Heart left ventricle (tissue), 16 donors: ENCODE results near the gene ATP8A1. TPM values are rescaled to one million over a fixed set of nuclear protein-coding genes. Genes with fewer than 3 reads are reported as not detected.

Experiments
- ATAC-seq, 4 donors: fragments of 200-7000 bp; cut with Tn5 transposase; one replicate each; pipeline ENCODE4 v1.9.1; 2020 to 2022; ENCODE audit warnings: moderate library complexity in 4 of 4, mild to moderate bottlenecking in 3 of 4, moderate number of reproducible peaks in 1 of 4
- DNase-seq, 5 donors: peaks; one replicate each; pipeline ENCODE4 v3.0.0-alpha.2; 2020
- H3K27ac ChIP-seq, 12 donors: fragments of 200-600 bp; sonication (generic) in 4 of 12; one replicate each; pipeline versions ENCODE4 v1.5.0 to v1.8.0; 2016 to 2022; ENCODE audit warnings: mild to moderate bottlenecking in 2 of 12
- H3K27me3 ChIP-seq, 9 donors: fragments of 200-600 bp; sonication (generic) in 2 of 9; one replicate each; pipeline versions ENCODE4 v1.5.1 to v1.8.0; 2016 to 2022; ENCODE audit warnings: mild to moderate bottlenecking in 3 of 9
- H3K36me3 ChIP-seq, 9 donors: fragments of 200-600 bp; sonication (generic) in 2 of 9; one replicate each; pipeline versions ENCODE4 v1.5.0 to v1.8.0; 2018 to 2022; ENCODE audit warnings: mild to moderate bottlenecking in 2 of 9
- H3K4me1 ChIP-seq, 12 donors: fragments of 200-600 bp; sonication (generic) in 4 of 12; one replicate each; pipeline versions ENCODE4 v1.5.0 to v1.8.0; 2016 to 2022; ENCODE audit warnings: mild to moderate bottlenecking in 3 of 12
- H3K4me3 ChIP-seq, 12 donors: fragments of 200-600 bp; sonication (generic) in 4 of 12; one replicate each; pipeline versions ENCODE4 v1.5.0 to v1.8.0; 2017 to 2022; ENCODE audit warnings: mild to moderate bottlenecking in 9 of 12, moderate library complexity in 4 of 12
- H3K9me3 ChIP-seq, 12 donors: fragments of 200-600 bp; sonication (generic) in 4 of 12; one replicate each; pipeline versions ENCODE4 v1.5.0 to v1.8.0; 2016 to 2022; ENCODE audit warnings: mild to moderate bottlenecking in 1 of 12
- CTCF ChIP-seq, 12 donors: fragments of 200-600 bp; sonication (generic) in 4 of 12; IDR thresholded peaks; one replicate each; pipeline versions ENCODE4 v1.5.0 to v1.8.0; 2018 to 2022; ENCODE audit warnings: antibody characterized with exemption in 12 of 12, mild to moderate bottlenecking in 5 of 12
- POLR2A ChIP-seq, 2 donors: fragments of 450-650 bp; IDR thresholded peaks; one replicate each; pipeline ENCODE4 v1.6.1; 2017; ENCODE audit warnings: antibody characterized with exemption in 2 of 2, mild to moderate bottlenecking in 2 of 2, moderate library complexity in 2 of 2
- WGBS, 4 donors: extraction: QIAGEN DNeasy Blood & Tissue Kit in 2 of 4; methylation state at CpG; one replicate each; pipeline versions ENCODE4 v1.1.5 to v1.1.7; 2013 to 2018; 5-methylcytosine and 5-hydroxymethylcytosine counted together
- intact Hi-C, 10 donors: fragments of 100-400 bp; cut with DNase I; formaldehyde crosslinking; loops; one replicate each; pipeline versions ENCODE4 v1.11.1 to v1.14.2; 2022
- polyA plus RNA-seq, 2 donors: library from polyadenylated mRNA; stranded (reverse); fragments of 200-250 nt; gene quantifications; one replicate each; pipeline ENCODE4 v1.2.3, GENCODE V29; 2013
- total RNA-seq, 9 donors: library from RNA; depleted of rRNA in 2 of 9; stranded (reverse); fragments of >200 nt in 2 of 9; fragmentation: NEBNext Ultra II Directional in 3 of 9; extraction: Animal tissue kit (Norgen Biotek cat#: 25700) in 3 of 9; gene quantifications; one replicate each; pipeline versions ENCODE4 v1.1.0 to v1.2.4, GENCODE V29; 2016 to 2023
- donor health status: ischemic (EF 13 %, LVEDD 7.1; RV severe dilation, severe dysfunction).
- donor health status: healthy with polysubstance abuse.
- donor health status: DM: no; HTN: yes; CAD: no.
- donor health status: DM: no; HTN: no; CAD: no.
- donor health status: ischemic (EF 25% LVEDD 6.9; RV normal size, moderate dysfunction).
- donor health status: ischemic (EF 25% LVEDD 5.7; RV mildly dilated, moderate dysfunction).
- donor health status: healthy.
- donor health status: DM: yes; HTN: yes; CAD: no.
- donor health status: ischemic (EF 35%, LVEDD 5.7; RV mildly dilated, moderate dysfunction).
- donor health status: nonischemic (EF 11% LVEDD 7.7; RV severe dilation, severe dysfunction).
- donor health status: DM: yes; HTN: yes; CAD: no.
- donor health status: PGD.
- donor health status: ischemic (EF 29% LVEDD 5.4; RV normal size, mild dysfunction).
- donor health status: nonischemic (EF 23%, LVEDD 6.1; RV moderate dilation, normal function).

The ATP8A1 gene
- total and polyA plus RNA-seq, 11 donors: 4.6 to 29.7 (median 16.2) TPM

GRCh38 chr4:42478509-42478908 lies 178.4 kb downstream of the ATP8A1 start:
- intact Hi-C loops: no loop called here
- Histone ChIP-seq H3K36me3 (peaks cover 0 to 6% (median 0%) of the 10 kb centered on the region in 9 donors), H3K9me3 (no peaks in the 10 kb centered on the region), H3K27me3 (no peaks in the 10 kb centered on the region), H3K4me3 (no peak overlapping the region), H3K27ac (no peak overlapping the region), H3K4me1 (peaks cover 0 to 6% (median 0%) of the 10 kb centered on the region in 12 donors)
- no peak for DNase-seq
- ATAC-seq: no peak
- TF ChIP-seq POLR2A (IDR thresholded peaks at IDR 0.05) (no peak), CTCF (IDR thresholded peaks at IDR 0.05) (no peak)
- WGBS, 4 donors: 90 to 98% (median 92%) methylated on average over 2 of the region's 2 CpGs

- no peak for ATAC-seq
- Histone ChIP-seq H3K9me3 (no peaks in the 10 kb centered on the region), H3K4me1 (no peaks in the 10 kb centered on the region), H3K27ac (no peak overlapping the region), H3K4me3 (no peak overlapping the region), H3K27me3 (no peaks in the 10 kb centered on the region), H3K36me3 (peaks cover 0 to 1% (median 0%) of the 10 kb centered on the region in 9 donors)
- no peak for TF ChIP-seq CTCF (IDR thresholded peaks at IDR 0.05)
- no peak for TF ChIP-seq POLR2A (IDR thresholded peaks at IDR 0.05)
- 47 to 80% (median 71%) methylated on average over 3 of the region's 3 CpGs for WGBS, 4 donors
- intact Hi-C loops: no loop called here
- no peak for DNase-seq
Observed at GRCh38 chr4:42474406-42474805, 182.5 kb downstream of the ATP8A1 start.

- intact Hi-C loops: no loop called here
- no peaks in the 10 kb centered on the region for H3K9me3 ChIP-seq
- no peaks in the 10 kb centered on the region for H3K27me3 ChIP-seq
- DNase-seq (no peak), ATAC-seq (no peak)
- H3K4me3 ChIP-seq: no peak overlapping the region
- H3K4me1 ChIP-seq: no peaks in the 10 kb centered on the region
- WGBS, 4 donors: 92 to 99% (median 96%) methylated on average over 3 of the region's 3 CpGs
- no peak overlapping the region for H3K27ac ChIP-seq
- no peak for TF ChIP-seq CTCF (IDR thresholded peaks at IDR 0.05)
- TF ChIP-seq POLR2A (IDR thresholded peaks at IDR 0.05): no peak
- no peaks in the 10 kb centered on the region for H3K36me3 ChIP-seq
Observed at GRCh38 chr4:42473071-42473684, 183.7 kb downstream of the ATP8A1 start.

- Histone ChIP-seq H3K27ac (no peak overlapping the region), H3K9me3 (no peaks in the 10 kb centered on the region), H3K27me3 (no peaks in the 10 kb centered on the region), H3K36me3 (no peaks in the 10 kb centered on the region), H3K4me1 (no peaks in the 10 kb centered on the region), H3K4me3 (no peak overlapping the region)
- ATAC-seq: no peak
- intact Hi-C loops: no loop called here
- TF ChIP-seq CTCF (IDR thresholded peaks at IDR 0.05) (no peak), POLR2A (IDR thresholded peaks at IDR 0.05) (no peak)
- DNase-seq: no peak
- WGBS, 4 donors: 74 to 89% (median 81%) methylated on average over 3 of the region's 3 CpGs
Observed at GRCh38 chr4:42471896-42472295, 185.0 kb downstream of the ATP8A1 start.
